SU-DHL-6 (cell line): Measurements from ENCODE around the gene UQCR10.

Experiments
- H2AFZ ChIP-seq: fragments of 200-600 bp; sonication (generic); 2 replicates; pipeline ENCODE4 v1.6.1; 2014; ENCODE audit warnings: low read depth, mild to moderate bottlenecking, moderate library complexity, mixed read lengths, antibody characterized with exemption, low read length; ENCODE audit not compliant: severe bottlenecking
- H3F3A ChIP-seq: fragments of 200-600 bp; shearing (Covaris generic); 2 replicates; pipeline ENCODE4 v1.6.0; 2016; ENCODE audit warnings: antibody characterized with exemption, mild to moderate bottlenecking; ENCODE audit not compliant: insufficient read depth
- H3K27ac ChIP-seq: fragments of 200-600 bp; sonication (generic); 2 replicates; pipeline ENCODE4 v1.5.1; 2016; ENCODE audit warnings: low read depth, mild to moderate bottlenecking, low read length, moderate library complexity, mixed read lengths
- H3K27me3 ChIP-seq: fragments of 200-600 bp; sonication (generic), shearing (Covaris generic); 2 replicates; pipeline ENCODE4 v1.6.0; 2014; ENCODE audit warnings: mild to moderate bottlenecking, low read length
- H3K36me3 ChIP-seq: fragments of 200-600 bp; sonication (generic); 2 replicates; pipeline ENCODE4 v1.6.1; 2014; ENCODE audit warnings: mild to moderate bottlenecking, low read length, mixed read lengths
- H3K4me2 ChIP-seq: fragments of 300-600, 200-600 bp; shearing (Covaris generic), sonication (generic); 2 replicates; pipeline ENCODE4 v1.6.0; 2014; ENCODE audit warnings: low read length, low read depth, mild to moderate bottlenecking; ENCODE audit not compliant: poor library complexity, severe bottlenecking
- H3K4me3 ChIP-seq: fragments of 200-600 bp; sonication (generic); 2 replicates; pipeline ENCODE4 v1.5.1; 2014; ENCODE audit warnings: antibody characterized with exemption, low read length, mild to moderate bottlenecking, mixed read lengths; ENCODE audit not compliant: insufficient read depth, poor library complexity, severe bottlenecking
- H3K79me2 ChIP-seq: fragments of 200-600 bp; sonication (generic); 2 replicates; pipeline ENCODE4 v1.6.1; 2014; ENCODE audit warnings: mild to moderate bottlenecking, low read length, moderate library complexity; ENCODE audit not compliant: insufficient read depth
- H3K9ac ChIP-seq: fragments of 200-600 bp; sonication (generic); 2 replicates; pipeline ENCODE4 v1.7.0; 2014; ENCODE audit warnings: mild to moderate bottlenecking, low read length
- H3K9me2 ChIP-seq: fragments of 200-600 bp; sonication (generic); replicated peaks from 2 replicates; pipeline ENCODE4 v1.6.1; 2014; ENCODE audit warnings: low read length; ENCODE audit not compliant: insufficient read depth
- H3K9me3 ChIP-seq: fragments of 200-600 bp; sonication (generic); 2 replicates; pipeline ENCODE4 v1.6.1; 2014; ENCODE audit warnings: low read length, mixed read lengths; ENCODE audit not compliant: insufficient read depth
- H4K20me1 ChIP-seq: fragments of 200-600 bp; sonication (generic); 2 replicates; pipeline ENCODE4 v1.6.1; 2014; ENCODE audit warnings: low read depth, mild to moderate bottlenecking, antibody characterized with exemption, low read length, moderate library complexity, mixed read lengths
- EZH2phosphoT487 ChIP-seq: fragments of 200-600 bp; sonication (generic), shearing (Covaris generic); conservative IDR thresholded peaks from 2 replicates; pipeline ENCODE4 v1.6.1; 2018; ENCODE audit warnings: mild to moderate bottlenecking, antibody characterized with exemption, low read length, moderate library complexity, mixed read lengths
- TF ChIP-seq, protein P1 (sequence below): fragments of 200-600 bp; sonication (generic); IDR thresholded peaks from one replicate; pipeline ENCODE4 v1.5.1; 2017; ENCODE audit warnings: antibody characterized with exemption, mild to moderate bottlenecking, low read length, moderate library complexity; ENCODE audit not compliant: insufficient read depth, poor library complexity, severe bottlenecking

UQCR10 gene

GRCh38 chr22:29748248-29748893, 18.8 kb upstream of the UQCR10 start:
- Histone ChIP-seq H3K9ac (no peak overlapping the region), H3K4me3 (no peak overlapping the region), H3K9me3 (no peaks in the 10 kb centered on the region), H4K20me1 (no peaks in the 10 kb centered on the region), H2AFZ (no peak overlapping the region), H3K79me2 (no peaks in the 10 kb centered on the region), H3F3A (no peaks in the 10 kb centered on the region), H3K36me3 (no peaks in the 10 kb centered on the region), H3K27me3 (no peaks in the 10 kb centered on the region), H3K9me2 (no peaks in the 10 kb centered on the region), H3K4me2 (no peak overlapping the region), H3K27ac (no peak overlapping the region)
- no peak for TF ChIP-seq EZH2phosphoT487
- TF ChIP-seq, protein P1, sequence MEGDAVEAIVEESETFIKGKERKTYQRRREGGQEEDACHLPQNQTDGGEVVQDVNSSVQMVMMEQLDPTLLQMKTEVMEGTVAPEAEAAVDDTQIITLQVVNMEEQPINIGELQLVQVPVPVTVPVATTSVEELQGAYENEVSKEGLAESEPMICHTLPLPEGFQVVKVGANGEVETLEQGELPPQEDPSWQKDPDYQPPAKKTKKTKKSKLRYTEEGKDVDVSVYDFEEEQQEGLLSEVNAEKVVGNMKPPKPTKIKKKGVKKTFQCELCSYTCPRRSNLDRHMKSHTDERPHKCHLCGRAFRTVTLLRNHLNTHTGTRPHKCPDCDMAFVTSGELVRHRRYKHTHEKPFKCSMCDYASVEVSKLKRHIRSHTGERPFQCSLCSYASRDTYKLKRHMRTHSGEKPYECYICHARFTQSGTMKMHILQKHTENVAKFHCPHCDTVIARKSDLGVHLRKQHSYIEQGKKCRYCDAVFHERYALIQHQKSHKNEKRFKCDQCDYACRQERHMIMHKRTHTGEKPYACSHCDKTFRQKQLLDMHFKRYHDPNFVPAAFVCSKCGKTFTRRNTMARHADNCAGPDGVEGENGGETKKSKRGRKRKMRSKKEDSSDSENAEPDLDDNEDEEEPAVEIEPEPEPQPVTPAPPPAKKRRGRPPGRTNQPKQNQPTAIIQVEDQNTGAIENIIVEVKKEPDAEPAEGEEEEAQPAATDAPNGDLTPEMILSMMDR = no peak

GRCh38 chr22:29750029-29750428, 17.1 kb upstream of the UQCR10 start:
- TF ChIP-seq EZH2phosphoT487 = no peak
- no peak overlapping the region for H2AFZ ChIP-seq

GRCh38 chr22:29750559-29751538, 16.3 kb upstream of the UQCR10 start:
- Histone ChIP-seq H3K79me2 (no peaks in the 10 kb centered on the region), H3K9ac (no peak overlapping the region), H3K4me3 (no peak overlapping the region), H3K4me2 (no peak overlapping the region), H3K9me3 (no peaks in the 10 kb centered on the region), H3K9me2 (no peaks in the 10 kb centered on the region), H3K27ac (no peak overlapping the region), H4K20me1 (no peaks in the 10 kb centered on the region), H3K36me3 (no peaks in the 10 kb centered on the region), H3F3A (no peaks in the 10 kb centered on the region), H3K27me3 (no peaks in the 10 kb centered on the region), H2AFZ (no peak overlapping the region)
- TF ChIP-seq, protein P1 = no peak
- no peak for TF ChIP-seq EZH2phosphoT487

More at GRCh38 chr22:29750029-29750428, 17.1 kb upstream of the UQCR10 start:
- H3K27me3 ChIP-seq = no peaks in the 10 kb centered on the region
- no peaks in the 10 kb centered on the region for H4K20me1 ChIP-seq
- no peaks in the 10 kb centered on the region for H3K36me3 ChIP-seq
- no peak overlapping the region for H3K4me2 ChIP-seq
- no peak overlapping the region for H3K9ac ChIP-seq
- H3K9me3 ChIP-seq = no peaks in the 10 kb centered on the region
- H3K9me2 ChIP-seq = no peaks in the 10 kb centered on the region
- H3K27ac ChIP-seq = no peak overlapping the region
- H3F3A ChIP-seq = no peaks in the 10 kb centered on the region
- no peak overlapping the region for H3K4me3 ChIP-seq
- no peaks in the 10 kb centered on the region for H3K79me2 ChIP-seq
